ENCODE measurements around the gene SLITRK5.
A peak's percentile ranks its signal among the peaks of the same experiment; 100 is the strongest.

SLITRK5 gene

GRCh38 chr13:87677496-87678371 lies 6.6 kb downstream of the SLITRK5 start:
- H3K9ac ChIP-seq (ENCODE audit: low read depth, low read length) = peak overlapping the region; percentile 81
- no peaks in the 10 kb centered on the region for H3K36me3 ChIP-seq (ENCODE audit: insufficient read depth, low read length)
- peaks cover 9% of the 10 kb centered on the region for H3K4me1 ChIP-seq (ENCODE audit: insufficient read depth, low read length)
- no peaks in the 10 kb centered on the region for H3K9me3 ChIP-seq (ENCODE audit: control insufficient read depth, insufficient read depth, low read length)

- peaks cover 9% of the 10 kb centered on the region for H3K4me1 ChIP-seq (ENCODE audit: insufficient read depth, low read length)
- no peaks in the 10 kb centered on the region for H3K36me3 ChIP-seq (ENCODE audit: insufficient read depth, low read length)
- no peaks in the 10 kb centered on the region for H3K9me3 ChIP-seq (ENCODE audit: control insufficient read depth, insufficient read depth, low read length)
- peak overlapping the region; percentile 81 for H3K9ac ChIP-seq (ENCODE audit: low read depth, low read length)
Measured at GRCh38 chr13:87678372-87678752, 7.2 kb downstream of the SLITRK5 start.

GRCh38 chr13:87680298-87680697 lies 9.1 kb downstream of the SLITRK5 start:
- Histone ChIP-seq H3K9me3 (ENCODE audit: control insufficient read depth, insufficient read depth, low read length) (no peaks in the 10 kb centered on the region), H3K9ac (ENCODE audit: low read depth, low read length) (no peak overlapping the region), H3K4me1 (ENCODE audit: insufficient read depth, low read length) (peaks cover 7% of the 10 kb centered on the region), H3K36me3 (ENCODE audit: insufficient read depth, low read length) (no peaks in the 10 kb centered on the region)

- Histone ChIP-seq H3K9ac (ENCODE audit: low read depth, low read length) (no peak overlapping the region), H3K9me3 (ENCODE audit: control insufficient read depth, insufficient read depth, low read length) (no peaks in the 10 kb centered on the region), H3K36me3 (ENCODE audit: insufficient read depth, low read length) (no peaks in the 10 kb centered on the region)
Measured at GRCh38 chr13:87684850-87685742, 13.9 kb downstream of the SLITRK5 start.

GRCh38 chr13:87696458-87696857 lies 25.3 kb downstream of the SLITRK5 start:
- Histone ChIP-seq H3K4me1 (ENCODE audit: insufficient read depth, low read length) (no peaks in the 10 kb centered on the region), H3K9ac (ENCODE audit: low read depth, low read length) (no peak overlapping the region)

More at GRCh38 chr13:87684850-87685742, 13.9 kb downstream of the SLITRK5 start:
- no peaks in the 10 kb centered on the region for H3K4me1 ChIP-seq (ENCODE audit: insufficient read depth, low read length)

GRCh38 chr13:87698268-87698667 lies 27.1 kb downstream of the SLITRK5 start:
- Histone ChIP-seq H3K36me3 (ENCODE audit: insufficient read depth, low read length) (no peaks in the 10 kb centered on the region), H3K4me1 (ENCODE audit: insufficient read depth, low read length) (no peaks in the 10 kb centered on the region), H3K9ac (ENCODE audit: low read depth, low read length) (no peak overlapping the region), H3K9me3 (ENCODE audit: control insufficient read depth, insufficient read depth, low read length) (no peaks in the 10 kb centered on the region)

More at GRCh38 chr13:87696458-87696857, 25.3 kb downstream of the SLITRK5 start:
- Histone ChIP-seq H3K36me3 (ENCODE audit: insufficient read depth, low read length) (no peaks in the 10 kb centered on the region), H3K9me3 (ENCODE audit: control insufficient read depth, insufficient read depth, low read length) (no peaks in the 10 kb centered on the region)

GRCh38 chr13:87709947-87710346 lies 38.8 kb downstream of the SLITRK5 start:
- Histone ChIP-seq H3K4me1 (ENCODE audit: insufficient read depth, low read length) (no peaks in the 10 kb centered on the region), H3K9me3 (ENCODE audit: control insufficient read depth, insufficient read depth, low read length) (no peaks in the 10 kb centered on the region), H3K36me3 (ENCODE audit: insufficient read depth, low read length) (no peaks in the 10 kb centered on the region), H3K9ac (ENCODE audit: low read depth, low read length) (no peak overlapping the region)

- no peak overlapping the region for H3K9ac ChIP-seq (ENCODE audit: low read depth, low read length)
- H3K9me3 ChIP-seq (ENCODE audit: control insufficient read depth, insufficient read depth, low read length) = no peaks in the 10 kb centered on the region
- no peaks in the 10 kb centered on the region for H3K4me1 ChIP-seq (ENCODE audit: insufficient read depth, low read length)
- no peaks in the 10 kb centered on the region for H3K36me3 ChIP-seq (ENCODE audit: insufficient read depth, low read length)
Measured at GRCh38 chr13:87712012-87712411, 40.8 kb downstream of the SLITRK5 start.

Data from ES-I3 (cell line).